HL-60/S4 treated with phorbol 12-myristate 13-acetate at 8.2 ng/mL for 4 days and 3 days (cell line): ENCODE data around the gene MID1.

Experiments used
- in situ Hi-C: fragments of 300-500 bp; cut with MboI; formaldehyde crosslinking; loops from 2 replicates; pipeline ENCODE4 v1.15.0; 2022; ENCODE audit warnings: low sequenced_read_pairs

The MID1 gene

DNA sequence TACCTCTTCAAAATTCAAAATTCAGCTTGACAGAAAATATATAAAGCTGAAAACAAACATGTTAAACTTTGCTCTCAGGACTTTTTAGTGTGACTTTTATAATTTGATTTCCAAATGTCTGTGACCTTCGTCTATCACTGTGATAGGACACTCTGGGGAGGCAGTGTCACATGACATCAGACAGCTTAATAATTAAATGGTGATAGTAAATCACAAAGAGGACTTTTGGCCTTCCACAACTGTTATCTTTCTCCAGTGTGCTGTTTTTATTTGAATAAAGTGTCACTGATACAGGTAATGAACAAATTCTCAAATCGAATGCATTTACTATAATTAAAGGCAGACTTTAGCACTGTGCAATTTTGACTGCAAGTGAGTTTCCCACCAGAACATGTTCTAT, 83.1 kb downstream of the MID1 start:
- in situ Hi-C loops, result no loop called here

DNA sequence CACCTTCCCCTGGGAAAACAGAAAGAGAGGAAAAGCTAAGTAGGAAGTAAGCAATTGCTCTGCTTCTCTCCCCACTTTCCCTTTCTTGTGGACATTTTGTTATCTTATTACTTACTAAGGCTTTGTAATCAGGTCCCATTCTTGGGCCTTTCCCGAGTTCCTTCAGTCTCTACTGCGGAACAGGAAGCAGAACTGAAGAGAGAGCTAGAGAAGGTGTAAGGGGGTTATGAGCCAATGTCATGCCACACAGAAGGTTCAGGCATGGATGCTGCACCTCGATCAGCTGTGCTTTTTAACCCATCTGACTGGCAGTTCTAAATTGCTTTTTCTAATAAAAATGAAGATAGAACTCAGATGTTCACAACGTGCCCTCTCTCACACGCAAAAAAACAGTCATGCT, 83.6 kb downstream of the MID1 start:
- in situ Hi-C loops, result no loop called here

DNA sequence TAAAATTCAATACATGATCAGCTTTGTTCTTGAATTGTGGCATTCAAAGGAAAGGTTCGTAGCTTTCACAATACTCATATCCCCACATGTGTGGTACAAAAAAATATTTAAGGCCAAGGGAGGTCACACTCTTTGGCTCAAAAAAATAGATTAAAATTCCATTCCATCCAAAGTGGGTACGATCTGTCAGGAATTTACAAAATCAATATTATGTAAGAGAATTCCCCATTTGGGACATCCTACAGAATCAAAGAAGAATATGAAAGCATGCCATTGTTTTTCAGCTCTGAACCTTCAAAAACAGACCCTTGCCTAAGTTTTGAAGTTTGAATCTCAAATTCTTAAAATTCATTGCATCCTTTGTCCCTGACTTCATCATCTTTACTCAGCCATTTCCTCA, 85.8 kb downstream of the MID1 start:
- in situ Hi-C loops, result no loop called here

GRCh38 chrX:10533696-10534365, 86.6 kb downstream of the MID1 start:
- in situ Hi-C loops, result no loop called here

DNA sequence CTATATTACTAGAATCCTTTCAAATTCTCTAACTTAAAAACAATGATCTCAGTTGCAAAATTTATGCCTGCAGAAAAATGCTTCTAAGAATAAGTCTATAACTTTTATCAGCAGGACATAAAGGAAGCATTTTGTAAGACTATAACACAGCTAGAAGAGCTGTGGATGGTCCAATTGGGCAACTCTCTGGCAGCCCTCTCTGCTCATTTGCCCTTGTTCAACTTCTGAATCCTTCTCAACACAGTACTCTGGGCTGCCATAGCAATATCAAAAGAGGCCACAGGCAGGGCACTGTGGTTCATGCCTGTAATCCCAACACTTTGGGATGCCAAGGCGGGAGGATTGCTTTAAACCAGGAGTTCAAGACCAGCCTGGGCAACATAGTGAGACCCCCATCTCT, 88.5 kb downstream of the MID1 start:
- in situ Hi-C loops, result no loop called here

DNA sequence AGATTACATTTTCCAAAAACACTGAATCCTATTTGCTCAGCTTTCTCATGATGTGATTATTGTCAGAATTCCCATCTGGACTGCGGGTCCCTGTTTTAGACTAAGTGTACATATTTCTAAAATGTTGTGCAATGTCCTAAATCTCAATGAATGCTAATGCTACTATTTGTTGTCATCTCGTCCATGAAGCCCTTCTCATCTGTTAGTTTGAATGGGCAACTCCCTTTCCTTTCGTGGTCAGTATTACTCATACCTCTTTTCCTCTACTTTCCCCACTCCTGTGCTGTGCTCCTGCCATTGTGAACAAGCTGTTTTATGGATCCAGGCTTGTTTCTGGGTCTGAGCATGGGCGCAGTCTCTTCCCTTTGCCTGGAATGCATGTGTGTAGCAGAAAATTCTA, 91.0 kb downstream of the MID1 start:
- in situ Hi-C loops, result no loop called here

GRCh38 chrX:10526451-10526850, 93.9 kb downstream of the MID1 start:
- in situ Hi-C loops, result no loop called here

DNA sequence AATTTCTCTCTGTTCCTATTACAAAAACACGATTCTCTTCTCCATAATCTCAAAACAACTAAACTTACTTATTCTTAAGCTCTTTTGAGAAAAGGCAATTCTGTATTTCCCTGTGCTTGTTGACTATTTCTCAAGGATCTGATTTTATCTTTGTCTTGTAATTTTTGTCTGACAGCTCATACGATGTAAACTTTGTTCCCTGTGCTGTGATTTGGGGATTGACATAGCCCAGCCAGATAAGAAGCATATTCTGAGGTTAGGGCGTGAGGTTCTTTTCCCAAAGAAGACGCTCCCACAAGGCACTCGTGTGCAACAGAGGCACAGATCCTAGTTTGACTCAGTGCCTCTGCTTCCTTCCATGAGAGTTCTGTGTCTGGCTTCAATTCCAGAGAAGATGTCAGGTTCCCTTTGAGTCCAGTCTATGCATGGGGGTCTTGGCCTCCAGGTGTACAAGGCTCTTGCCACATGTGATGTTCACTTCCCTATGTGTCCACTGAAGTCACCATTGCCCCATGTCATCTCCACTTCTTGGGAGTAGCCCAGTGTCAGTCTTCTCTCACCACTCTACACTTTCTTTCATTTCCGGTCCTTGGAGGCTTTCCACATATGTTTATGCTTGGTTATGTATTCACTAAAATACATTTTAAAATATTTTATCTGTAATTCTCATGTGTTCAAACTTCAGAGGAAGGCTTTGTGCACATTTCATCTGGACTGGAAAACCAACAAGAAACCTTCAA, 94.8 kb downstream of the MID1 start:
- in situ Hi-C loops, result no loop called here

GRCh38 chrX:10524578-10524977, 95.8 kb downstream of the MID1 start:
- in situ Hi-C loops, result no loop called here

- in situ Hi-C loops, result no loop called here
These were observed 100.6 kb downstream of the MID1 start for GRCh38 chrX:10519761-10520160.

GRCh38 chrX:10519278-10519677, 101.1 kb downstream of the MID1 start:
- in situ Hi-C loops, result no loop called here

- in situ Hi-C loops, result no loop called here
These were observed 102.3 kb downstream of the MID1 start for GRCh38 chrX:10518073-10518472.

- in situ Hi-C loops, result no loop called here
These were observed 103.5 kb downstream of the MID1 start for GRCh38 chrX:10516781-10517322.

- in situ Hi-C loops, result no loop called here
These were observed 105.5 kb downstream of the MID1 start for GRCh38 chrX:10514891-10515290.

- in situ Hi-C loops, result no loop called here
These were observed 106.4 kb downstream of the MID1 start for GRCh38 chrX:10513974-10514373.

DNA sequence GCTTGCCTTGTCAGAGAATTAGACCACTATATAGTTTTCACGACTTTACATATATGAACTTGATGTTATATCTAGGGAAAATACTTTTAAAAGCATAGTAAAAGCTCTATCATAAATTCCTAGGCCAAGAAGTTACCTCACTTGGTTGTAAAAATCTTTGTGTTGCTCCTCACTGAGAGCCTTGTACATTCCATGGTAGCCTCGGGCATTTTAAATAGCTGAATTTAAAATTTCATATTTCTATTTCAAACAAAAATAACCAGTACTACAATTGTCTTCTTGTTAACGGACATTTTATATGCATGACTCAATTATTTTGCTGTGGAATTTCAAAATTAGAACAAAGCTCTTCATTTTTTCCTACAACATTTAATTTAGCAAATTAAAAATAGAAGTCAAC, 107.6 kb downstream of the MID1 start:
- in situ Hi-C loops, result no loop called here

GRCh38 chrX:10512258-10512657, 108.1 kb downstream of the MID1 start:
- in situ Hi-C loops, result no loop called here

DNA sequence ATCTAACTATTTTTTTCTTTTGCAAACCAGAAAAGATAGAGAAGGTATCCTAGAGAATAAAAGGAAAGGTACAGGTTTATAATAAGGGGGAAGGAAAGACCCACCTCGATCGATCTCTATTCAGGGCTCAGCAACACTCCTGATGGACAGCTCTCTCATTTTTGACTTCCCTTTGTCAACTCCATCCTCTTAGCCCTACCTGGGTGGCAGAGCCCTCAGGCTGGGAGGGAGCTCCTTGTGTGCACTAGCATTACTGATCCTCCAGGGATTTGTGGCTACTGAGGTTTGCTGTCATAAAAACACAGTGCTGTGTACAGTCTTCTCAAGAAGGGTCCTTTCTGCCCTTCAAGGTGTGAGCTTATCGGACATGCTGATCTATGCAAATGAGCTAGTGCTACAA, 111.0 kb downstream of the MID1 start:
- in situ Hi-C loops, result no loop called here

- in situ Hi-C loops, result no loop called here
These were observed 111.5 kb downstream of the MID1 start for GRCh38 chrX:10508891-10509290.

GRCh38 chrX:10507876-10508275, 112.5 kb downstream of the MID1 start:
- in situ Hi-C loops, result no loop called here

DNA sequence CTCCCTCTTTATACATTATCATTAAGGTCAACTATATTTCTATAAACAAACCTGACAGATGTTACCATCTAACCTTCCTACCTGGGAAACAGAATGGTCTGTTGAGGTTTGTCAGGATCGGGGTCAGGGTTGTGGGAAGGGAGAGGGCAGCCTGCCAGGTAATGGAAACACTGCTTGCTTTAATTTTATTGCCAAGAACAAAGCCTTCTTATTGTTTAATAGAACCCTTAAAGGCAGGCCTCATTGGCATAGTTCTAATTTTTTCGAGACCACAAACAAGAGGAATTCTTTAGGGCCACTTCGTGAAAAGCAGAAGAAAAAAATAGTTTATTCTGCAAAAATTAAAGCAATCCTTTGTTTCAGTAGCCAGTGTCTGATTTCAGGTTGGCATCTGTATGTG, 113.2 kb downstream of the MID1 start:
- in situ Hi-C loops, result no loop called here

- in situ Hi-C loops, result no loop called here
These were observed 113.6 kb downstream of the MID1 start for GRCh38 chrX:10506781-10507180.
